ENCODE results near the gene FBXO46.

FBXO46 gene

DNA sequence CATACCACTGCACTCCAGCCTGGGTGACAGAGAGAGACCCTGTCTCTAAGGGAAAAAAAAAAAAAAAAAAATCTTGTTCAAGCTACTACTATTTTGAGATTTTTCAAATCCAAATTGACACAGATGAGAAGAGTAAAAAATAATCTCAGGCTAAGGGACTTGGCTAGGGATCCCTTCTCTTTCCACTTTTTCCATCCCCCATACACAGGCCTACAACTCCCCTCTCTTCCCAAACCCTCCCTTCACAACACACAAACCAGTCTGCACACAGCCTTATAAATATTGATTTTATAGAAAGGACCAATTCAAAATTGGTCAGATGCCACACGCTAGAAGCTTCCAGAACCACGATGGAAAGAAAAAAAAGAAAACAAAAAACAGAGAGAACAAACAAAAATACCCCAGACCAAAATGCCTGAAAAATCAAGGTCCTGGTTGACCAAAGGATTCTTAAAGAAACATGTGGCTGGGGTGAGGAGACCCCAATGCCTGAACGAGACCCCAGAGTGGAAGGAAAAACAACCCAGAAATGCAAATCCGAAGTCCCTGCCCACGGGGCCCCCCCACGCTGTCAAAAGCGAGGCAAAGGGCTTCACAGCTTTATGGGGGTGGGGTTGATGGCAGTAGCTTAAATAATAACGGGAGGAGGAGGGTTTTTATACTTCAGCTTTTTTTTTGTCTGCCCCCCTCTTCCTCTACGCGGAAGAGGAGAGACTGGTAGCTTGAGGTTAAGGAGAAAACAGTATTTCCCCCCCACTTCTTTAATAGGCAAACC lies 20.2 kb downstream of the FBXO46 start:
- H3K4me3 ChIP-seq (ENCODE audit: low read depth, low read length) = no peak overlapping the region
- TF ChIP-seq CTCF (IDR thresholded peaks at IDR 0.05; ENCODE audit: low read depth, low read length) = no peak

GRCh38 chr19:45705710-45706415 lies 24.8 kb downstream of the FBXO46 start:
- no peak overlapping the region for H3K4me3 ChIP-seq (ENCODE audit: low read depth, low read length)
- no peak for TF ChIP-seq CTCF (IDR thresholded peaks at IDR 0.05; ENCODE audit: low read depth, low read length)

DNA sequence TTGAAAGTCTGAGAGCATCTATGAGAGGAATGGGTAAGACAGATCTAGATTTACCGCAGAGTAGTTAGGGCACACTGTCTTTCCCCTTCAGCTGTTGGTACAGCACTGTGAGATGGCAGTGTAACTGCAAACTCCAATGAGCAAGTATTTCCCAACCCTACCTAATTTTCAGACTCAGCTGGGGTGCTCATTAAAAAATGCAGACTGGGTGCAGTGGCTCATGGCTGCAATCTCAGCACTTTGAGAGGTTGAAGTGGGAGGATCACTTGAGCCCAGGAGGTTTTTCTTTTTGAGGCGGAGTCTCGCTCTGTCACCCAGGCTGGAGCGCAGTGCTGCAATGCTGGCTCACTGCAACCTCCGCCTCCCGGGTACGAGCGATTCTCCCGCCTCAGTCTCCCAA lies 25.6 kb downstream of the FBXO46 start:
- no peak for TF ChIP-seq CTCF (IDR thresholded peaks at IDR 0.05; ENCODE audit: low read depth, low read length)
- no peak overlapping the region for H3K4me3 ChIP-seq (ENCODE audit: low read depth, low read length)

DNA sequence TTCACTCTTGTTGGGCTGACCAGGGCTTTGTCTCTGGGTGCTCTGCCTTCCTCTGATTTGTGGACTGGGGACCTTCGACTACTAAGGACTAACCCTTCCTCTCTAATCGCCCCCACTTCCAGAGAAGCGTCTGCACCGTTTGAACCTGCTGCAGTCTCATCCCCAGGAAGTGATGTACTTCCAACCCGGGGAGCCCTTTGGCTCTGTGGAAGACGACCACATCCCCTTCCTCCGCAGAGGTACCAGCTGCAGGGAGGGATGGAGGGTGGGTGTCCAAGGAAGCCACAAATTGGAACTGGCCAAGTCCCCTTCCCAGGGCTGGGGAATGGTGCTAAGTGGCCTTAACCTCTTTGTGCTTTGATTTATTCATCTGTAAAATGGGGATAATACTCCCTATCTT lies 29.0 kb downstream of the FBXO46 start:
- no peak for TF ChIP-seq CTCF (IDR thresholded peaks at IDR 0.05; ENCODE audit: low read depth, low read length)
- no peak overlapping the region for H3K4me3 ChIP-seq (ENCODE audit: low read depth, low read length)

GRCh38 chr19:45693106-45693788 lies 37.4 kb downstream of the FBXO46 start:
- peak overlapping the region; percentile 94 for H3K4me3 ChIP-seq (ENCODE audit: low read depth, low read length)
- TF ChIP-seq CTCF (IDR thresholded peaks at IDR 0.05; ENCODE audit: low read depth, low read length) = peak; percentile 93

DNA sequence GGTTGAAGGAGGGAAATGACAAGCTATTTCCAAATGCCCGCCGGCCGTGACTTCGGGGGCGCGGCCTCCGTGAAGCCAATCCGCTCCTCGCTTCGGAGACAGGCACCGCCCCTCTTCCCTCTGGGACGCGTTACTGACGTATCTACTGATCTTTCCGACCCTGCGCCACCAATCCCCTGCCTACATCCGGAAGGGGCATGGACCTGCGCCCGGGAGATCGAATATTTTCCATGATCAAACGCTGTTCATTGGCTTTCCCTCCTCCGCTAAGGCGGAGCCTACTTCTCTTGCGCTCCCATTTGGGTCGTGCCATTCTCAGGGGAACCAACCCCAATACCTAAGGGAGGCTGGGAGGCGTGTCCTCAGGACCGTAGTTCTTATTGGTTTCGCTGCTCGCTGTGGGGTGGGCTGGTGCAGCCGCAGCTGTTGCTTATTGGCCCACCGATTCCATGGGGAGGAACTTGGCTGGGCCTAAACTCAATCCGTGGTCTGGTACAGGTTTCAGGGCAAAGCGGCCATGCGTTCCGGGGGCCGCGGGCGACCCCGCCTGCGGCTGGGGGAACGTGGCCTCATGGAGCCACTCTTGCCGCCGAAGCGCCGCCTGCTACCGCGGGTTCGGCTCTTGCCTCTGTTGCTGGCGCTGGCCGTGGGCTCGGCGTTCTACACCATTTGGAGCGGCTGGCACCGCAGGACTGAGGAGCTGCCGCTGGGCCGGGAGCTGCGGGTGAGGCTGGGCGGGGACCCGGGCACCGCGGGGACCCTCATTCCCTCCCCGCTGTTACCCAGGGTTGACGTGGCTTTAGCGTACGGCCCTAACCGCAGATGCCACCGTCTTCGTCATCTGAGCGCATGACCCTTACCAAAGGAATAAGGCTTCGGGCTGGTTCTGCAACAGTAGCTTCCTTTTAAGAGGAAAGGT lies 38.2 kb downstream of the FBXO46 start, which contains the start of gene QPCTL:
Gene QPCTL (plus strand): TSS at position 480 of the 919 bp plus-strand sequence. CDS start 38 bp downstream, at position 518.
- no peak for TF ChIP-seq CTCF (IDR thresholded peaks at IDR 0.05; ENCODE audit: low read depth, low read length)
- peak within 1 kb of the TSS; percentile 94 for H3K4me3 ChIP-seq (ENCODE audit: low read depth, low read length)
